HG03575 (cell line): ENCODE measurements around the gene RABGAP1L.

Experiments
- ATAC-seq: cut with Tn5 transposase; IDR thresholded peaks from one replicate; pipeline ENCODE4 v1.9.1; 2021; ENCODE audit not compliant: unreplicated experiment, insufficient number of reproducible peaks, low FRiP score; ENCODE audit errors: extremely low read depth

The RABGAP1L gene

DNA sequence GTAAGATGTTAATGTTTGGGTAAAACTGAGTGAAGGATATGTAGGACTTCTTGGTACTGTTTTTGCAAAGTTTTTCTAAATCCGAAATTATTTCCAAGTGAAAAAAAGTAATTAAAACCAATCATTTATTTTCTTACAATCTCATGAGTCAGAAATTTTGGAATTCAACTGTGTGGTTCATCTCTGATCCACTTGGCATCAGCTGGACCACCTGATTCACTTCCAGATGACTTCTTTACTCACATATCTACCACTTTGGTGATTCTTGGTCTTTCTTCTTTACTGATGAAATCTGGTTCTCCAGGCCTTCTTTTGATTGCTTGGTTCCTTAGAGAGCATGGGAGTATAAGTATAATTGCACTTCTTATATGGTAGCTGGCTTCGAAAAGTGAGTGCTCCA lies 585.6 kb downstream of the RABGAP1L start:
- ATAC-seq, result no peak

DNA sequence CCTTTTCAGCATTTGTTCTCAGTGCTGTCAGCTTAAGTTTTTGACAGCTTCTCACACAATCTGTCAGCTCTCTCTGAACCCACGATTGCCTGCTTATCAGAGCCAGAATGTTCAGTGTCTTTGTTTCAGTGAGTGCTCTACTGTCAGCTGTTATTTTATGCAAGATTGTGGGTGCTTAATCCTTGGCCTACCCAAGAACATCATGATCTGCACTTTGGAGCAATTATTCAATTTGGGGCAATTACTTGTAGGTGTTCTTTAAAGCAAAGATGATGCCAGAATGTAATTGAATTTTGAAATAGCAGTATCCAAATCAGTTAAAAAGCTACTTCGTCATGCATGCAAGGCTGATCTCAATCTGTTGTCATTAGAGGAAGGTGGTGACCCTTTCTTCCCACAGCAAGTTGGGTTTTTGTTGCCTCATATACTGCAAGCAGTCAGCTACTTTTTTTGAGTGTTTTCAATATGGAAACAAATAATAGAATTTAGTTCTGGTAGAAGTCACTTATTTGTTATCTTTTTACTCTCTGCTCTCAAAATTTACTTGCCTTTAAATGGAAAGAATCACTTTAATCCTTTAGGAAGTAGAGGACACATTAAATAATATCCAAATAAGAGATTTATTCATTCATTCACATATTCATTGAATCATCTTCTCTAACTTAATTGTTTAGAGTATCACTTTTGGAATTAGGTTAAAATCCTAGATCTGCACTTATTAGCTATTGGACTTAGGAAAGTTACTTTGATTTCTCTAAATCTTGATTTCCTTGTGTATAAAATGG lies 586.9 kb downstream of the RABGAP1L start:
- no peak for ATAC-seq

DNA sequence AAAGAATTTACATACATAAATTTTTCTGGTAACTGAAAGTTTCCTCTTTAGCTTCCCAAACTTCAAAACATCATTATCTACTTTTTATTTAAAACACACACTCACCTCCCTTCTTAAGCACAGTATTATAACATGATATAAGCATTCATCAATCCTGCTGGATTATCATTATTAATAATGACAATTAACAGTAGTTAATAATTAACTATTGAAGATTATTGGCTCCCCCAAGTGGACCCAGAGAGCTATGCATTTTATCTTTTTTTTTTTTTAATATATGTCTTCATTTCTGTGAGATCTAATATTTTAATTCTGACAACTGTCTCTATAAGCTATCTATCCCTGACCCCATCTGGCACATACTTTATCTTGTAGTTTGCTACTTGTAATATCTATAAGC lies 588.3 kb downstream of the RABGAP1L start:
- ATAC-seq, result no peak

DNA sequence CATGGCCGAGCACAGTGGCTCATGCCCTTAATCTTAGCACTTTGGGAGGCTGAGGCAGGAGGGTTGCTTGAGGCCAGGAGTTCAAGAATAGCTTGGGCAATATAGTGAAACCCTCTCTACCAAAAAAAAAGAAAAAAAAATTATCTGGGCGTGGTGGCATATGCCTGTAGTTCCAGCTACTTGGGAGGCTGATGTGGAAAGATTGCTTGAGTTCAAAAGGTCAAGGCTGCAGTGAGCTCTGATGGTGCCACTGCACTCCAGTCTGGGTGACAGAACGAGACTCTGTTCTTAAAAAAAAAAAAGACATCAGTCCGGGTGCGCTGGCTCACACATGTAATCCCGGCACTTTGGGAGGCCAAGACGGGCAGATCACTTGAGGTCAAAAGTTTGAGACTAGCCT lies 589.3 kb downstream of the RABGAP1L start:
- no peak for ATAC-seq

DNA sequence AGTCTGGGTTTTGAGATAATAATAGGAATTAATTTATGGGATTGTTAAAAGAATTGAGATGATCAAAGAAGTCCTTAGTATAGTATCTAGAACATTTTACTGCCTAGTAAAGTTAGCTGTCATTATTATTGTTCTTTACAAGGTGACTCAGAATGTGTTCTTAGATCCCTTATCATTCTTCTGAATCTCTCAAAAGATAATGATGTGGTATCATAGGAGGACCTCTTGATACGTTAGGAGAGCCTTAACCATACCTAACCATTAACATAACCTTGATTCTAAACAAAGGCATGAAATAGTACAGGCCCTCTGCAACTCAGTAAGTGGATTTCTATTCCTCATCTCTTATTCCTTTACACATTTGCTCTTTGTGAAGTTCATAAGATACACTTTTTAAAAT lies 593.8 kb downstream of the RABGAP1L start:
- ATAC-seq, result no peak

DNA sequence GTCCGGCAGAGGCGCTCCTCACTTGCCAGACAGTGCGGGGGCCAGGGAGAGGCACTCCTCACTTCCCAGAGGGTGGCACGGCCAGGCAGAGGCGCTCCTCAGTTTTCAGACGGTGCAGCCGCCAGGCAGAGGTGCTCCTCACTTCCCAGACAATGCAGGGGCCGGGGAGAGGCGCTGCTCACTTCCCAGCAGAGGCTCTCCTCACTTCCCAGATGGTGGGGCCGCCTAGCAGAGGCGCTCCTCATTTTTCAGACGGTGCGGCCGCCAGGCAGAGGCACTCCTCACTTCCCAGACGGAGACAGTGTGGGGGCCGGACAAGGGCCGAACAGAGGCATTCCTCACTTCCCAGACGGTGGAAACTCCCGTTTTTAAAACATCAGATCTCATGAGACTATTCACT lies 602.0 kb downstream of the RABGAP1L start:
- no peak for ATAC-seq

DNA sequence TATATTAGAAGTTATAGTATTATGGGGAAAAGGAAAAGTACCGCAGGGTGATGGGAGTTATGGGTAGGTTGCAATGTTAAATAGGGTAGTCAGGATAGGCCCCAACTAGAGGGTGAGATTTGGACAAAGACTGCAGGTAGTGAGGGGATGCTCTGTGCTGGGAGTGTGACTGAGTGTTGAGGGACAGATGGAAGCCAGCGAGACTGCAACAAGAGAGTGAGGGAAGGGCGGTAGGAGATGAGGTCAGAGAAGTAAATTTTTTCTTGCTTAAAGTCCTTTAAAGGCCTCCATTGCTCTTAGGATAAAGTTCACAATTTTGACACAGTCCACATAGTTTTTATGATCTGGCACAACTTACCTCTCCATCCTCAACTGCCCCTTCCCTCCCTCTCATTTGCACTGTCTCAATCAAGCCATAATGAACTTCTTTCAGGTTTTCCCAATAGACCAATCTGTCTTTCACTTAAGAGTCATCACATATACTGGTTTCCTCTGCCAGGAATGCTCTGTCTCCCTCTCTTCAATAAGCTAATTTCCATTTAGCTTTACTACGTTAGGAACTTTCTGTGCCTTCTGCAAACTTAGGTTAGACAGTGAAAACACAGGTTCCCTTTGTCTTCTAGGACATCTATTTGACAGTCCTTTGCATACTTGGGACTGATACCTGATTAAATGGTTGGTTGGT lies 602.7 kb downstream of the RABGAP1L start:
- no peak for ATAC-seq

DNA sequence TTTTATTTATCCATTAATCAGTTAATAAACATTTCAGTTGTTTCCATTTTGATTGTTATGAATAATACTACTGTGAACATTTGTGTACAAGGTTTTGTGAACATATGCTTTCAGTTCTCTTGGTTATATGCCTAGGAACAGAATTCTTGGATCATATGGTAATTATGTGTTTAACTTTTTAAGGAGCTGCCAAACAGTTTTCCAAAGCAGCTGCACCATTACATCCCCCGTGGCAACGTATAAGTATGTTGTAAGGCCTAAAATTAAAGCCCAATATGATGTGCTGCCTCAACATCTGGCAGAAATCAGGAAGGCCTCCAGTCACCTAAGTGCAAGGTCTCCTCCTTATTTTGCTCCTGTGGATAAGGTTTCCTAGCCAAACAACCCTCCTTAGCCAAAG lies 604.9 kb downstream of the RABGAP1L start:
- no peak for ATAC-seq

DNA sequence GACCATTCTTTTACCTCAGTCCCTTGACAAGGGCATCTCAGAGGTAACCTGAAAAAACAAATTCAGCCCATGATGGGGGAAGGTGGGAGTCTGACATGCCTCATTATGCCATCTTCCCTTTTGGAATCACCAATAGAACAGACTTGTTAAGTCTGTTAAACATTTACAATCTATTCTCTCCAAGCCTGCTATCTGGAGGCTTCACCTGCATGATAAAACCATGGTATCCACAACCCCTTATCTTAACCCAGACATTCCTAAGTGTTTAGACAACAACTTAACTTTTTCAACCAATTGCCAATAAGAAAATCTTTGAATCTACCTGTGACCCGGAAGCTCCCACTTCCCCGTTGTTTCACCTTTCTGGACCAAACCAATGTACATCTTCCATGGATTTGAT lies 607.4 kb downstream of the RABGAP1L start:
- ATAC-seq, result no peak

DNA sequence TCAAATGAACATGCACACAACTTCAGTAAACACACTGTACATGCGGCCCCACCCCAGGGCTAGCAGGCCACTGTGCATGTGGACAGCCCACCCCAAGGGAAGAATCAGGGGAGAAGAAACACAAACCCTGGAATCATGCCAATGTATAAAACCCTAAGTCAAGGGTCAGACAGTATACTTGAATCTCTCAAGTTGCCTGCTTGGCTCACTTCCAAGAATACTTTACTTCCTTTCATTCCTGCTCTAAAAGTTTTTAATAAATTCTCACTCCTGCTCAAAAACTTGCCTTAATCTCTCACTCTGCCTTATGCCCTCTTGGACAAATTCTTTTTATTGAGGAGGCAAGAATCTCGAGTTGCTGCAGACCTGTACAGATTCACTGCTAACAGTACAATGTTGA lies 609.2 kb downstream of the RABGAP1L start:
- no peak for ATAC-seq

DNA sequence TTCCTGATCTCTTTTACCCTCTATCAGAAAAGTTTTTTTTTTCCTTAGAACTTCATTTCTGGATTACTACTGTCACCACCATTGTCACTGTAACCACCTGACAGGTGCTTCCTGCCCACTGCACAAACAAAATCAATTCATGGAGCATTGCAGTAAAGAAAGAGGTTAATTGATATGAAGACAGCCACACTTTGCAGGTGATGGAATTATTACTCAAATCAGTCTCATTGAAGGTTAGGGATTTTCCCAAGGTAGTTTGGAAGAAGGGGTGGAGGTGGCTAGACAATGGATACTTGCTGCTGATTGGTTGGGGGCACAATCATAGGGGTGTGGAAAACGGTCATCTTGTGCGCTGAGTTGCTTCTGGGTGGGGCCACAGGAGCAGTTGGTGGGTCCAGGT lies 609.6 kb downstream of the RABGAP1L start:
- ATAC-seq, result no peak

DNA sequence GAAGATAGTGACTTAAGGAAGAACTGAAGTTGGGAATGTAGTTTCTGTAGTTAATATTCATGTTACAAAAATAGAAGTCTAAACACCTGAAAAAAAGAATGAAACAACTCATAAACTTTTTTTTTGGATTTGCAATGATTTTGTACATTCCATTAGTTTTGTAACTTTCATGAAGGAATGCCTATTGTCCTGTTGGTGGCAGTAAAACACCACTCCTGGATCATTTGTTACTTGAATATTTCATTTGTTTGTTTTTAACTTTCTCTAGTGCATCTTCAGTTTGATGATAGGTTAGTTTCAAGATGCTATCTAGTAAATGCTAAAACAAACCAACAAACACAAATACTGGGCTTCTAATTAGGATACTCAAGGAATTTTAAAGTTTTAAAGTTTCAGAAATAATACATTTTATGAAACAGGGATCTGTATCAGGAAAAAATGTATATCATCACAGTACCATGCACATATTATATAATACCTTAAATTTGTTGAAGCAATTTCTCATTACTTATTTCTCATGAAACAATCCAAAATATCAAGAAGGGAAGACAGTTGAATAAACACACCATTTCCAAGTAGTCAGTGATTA lies 610.7 kb downstream of the RABGAP1L start:
- no peak for ATAC-seq

DNA sequence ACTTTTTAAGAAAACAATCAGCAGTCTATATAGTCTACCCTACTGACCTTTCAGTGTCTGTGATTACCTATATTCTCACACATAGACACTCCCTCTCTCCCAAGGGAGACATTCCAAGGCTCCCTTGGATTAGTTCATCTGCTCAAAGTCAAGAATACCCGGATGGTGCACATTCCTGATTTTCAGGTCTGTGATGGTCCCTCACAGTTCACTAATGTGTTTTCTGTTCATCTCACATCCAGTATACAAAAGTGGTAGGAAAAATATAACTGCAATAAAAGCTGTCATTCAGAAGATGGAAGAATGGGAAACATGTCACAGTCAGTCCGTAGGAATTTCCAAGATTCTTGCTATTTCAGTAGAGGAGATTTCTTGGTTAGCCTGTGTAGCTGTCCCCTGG lies 616.3 kb downstream of the RABGAP1L start:
- ATAC-seq, result no peak

DNA sequence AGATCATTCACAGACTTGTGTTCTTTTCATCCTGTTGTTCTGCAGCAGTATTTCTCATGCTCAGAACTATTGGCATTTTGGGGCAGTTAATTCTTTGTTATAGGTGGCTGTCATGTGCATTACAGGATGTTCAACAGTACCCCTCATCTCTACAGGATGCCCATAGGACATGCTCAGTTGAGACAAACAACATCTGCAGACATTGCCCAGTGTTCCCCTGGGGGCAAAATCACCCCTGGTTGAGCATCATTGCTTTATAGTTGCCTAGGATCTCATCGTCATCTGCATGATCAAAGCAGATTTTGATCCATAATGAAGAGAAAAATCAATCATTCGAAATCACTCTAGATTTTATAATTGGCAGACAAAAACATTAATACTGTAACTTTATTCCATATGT lies 617.9 kb downstream of the RABGAP1L start:
- no peak for ATAC-seq

DNA sequence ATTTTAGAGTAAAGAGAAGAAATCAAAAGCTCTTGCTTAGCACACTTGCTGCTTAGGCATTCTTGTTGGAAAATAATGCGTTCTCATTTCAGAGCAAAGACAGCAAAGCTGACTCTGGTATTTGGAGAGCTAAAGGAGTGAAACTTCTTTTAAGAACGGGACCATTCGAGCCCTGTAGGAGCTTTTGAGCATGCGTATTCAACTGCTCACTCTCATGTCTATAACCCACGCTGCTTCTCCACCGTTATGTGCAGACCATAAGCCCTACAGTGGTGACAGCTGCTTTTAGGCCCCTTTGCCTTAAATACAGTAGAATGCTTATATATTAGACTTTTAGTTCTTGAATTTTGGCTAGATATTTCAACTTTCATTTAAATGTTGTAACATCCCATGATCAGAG lies 626.2 kb downstream of the RABGAP1L start:
- ATAC-seq, result no peak

DNA sequence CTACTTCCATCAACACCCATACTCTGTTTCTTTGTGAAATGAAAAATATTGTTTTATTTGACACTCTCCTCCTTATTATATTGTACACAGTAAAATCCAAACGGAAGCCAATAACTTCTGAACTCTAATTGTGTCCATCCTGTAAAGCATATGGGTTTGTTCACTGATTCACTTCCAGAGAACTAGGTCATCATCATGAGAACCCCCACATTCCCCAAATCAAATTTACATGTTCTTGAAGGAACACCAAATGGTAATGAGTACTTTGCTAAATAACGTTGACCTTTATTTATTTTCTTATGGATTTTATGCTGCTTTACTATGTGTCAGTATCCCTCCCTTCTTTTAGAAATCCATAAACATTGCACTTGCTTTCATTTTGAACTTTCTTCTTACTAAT lies 627.0 kb downstream of the RABGAP1L start:
- ATAC-seq, result no peak

DNA sequence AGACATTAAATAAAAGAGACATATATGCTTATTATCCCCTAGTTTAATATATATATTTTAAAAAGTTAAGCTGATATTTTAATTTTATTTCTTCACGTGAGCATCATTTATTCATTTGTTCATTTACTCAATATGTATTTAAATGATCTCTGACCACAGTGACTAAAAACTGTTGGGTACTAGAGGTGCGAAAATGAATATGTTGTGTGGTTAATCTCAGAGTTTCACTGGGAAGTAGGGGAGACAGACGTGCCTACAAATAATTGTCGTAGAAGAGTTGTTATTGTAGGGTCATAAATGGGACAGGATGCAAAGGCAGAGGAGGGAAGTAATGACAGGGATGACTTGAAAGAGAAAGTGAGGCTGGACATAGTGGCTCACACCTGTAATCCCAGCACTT lies 627.4 kb downstream of the RABGAP1L start:
- ATAC-seq, result no peak

DNA sequence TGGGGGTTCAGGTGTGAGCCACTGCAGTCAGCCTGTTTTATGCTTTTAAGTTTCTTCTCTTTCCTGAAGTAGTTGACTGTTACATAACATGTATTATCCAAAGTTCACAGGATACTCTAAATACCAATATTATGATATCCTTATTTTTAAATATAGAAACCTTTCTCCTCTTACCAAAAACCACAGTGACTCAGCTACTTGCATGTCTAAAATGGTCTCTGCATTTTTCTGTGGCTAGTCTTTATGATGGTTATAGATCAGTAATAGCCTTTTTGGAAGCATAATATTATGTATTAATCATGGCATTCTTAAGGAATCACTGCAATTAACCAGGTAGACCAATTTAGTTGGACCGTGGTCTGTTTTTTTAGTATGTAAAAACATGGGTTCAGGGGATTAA lies 629.7 kb downstream of the RABGAP1L start:
- no peak for ATAC-seq

DNA sequence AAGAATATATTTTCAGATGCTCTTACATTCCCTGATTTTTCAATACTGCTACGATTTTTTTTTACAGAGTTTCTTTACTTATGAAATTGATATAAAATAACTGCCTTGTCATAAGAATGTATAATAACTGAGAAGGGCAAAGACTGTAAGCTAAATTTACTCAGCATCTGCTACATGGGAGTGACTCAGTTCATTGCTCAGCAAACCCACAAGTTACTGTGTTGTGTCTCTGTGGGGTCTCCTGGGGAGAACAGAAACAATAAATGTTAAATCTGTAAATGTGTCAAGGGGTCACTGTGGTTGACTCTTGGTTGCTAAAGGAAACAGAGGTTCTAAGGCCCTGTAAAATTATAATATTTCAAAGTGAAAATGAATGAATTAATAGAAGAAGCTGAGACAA lies 630.1 kb downstream of the RABGAP1L start:
- no peak for ATAC-seq

DNA sequence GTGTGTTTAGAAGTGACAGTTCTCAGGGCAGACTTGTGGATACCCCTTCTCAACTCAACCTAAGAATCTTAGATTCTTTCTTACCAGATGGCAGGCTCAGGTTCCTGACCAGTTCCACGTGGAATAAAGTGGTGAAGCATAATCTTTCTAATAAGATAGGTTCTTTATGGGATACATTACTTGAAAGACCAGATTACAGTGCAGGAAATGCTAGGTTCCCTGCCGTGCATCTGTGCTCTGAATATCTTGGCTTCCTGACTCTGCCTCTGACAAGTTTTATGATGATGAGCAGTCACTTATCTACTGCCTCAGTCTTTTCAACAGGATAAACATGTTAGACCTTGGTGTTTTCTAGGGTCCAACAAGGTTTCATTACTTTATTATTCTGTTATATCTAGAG lies 632.5 kb downstream of the RABGAP1L start:
- ATAC-seq, result no peak
